Transverse colon (tissue), 4 donors: ENCODE measurements around the gene DLG2. TPM values are rescaled to one million over a fixed set of nuclear protein-coding genes. Genes with fewer than 3 reads are reported as not detected.

Source experiments
- DNase-seq: peaks from one replicate; pipeline ENCODE4 v3.0.0-alpha.2; 2019
- H3K27ac ChIP-seq, 4 donors: fragments of 200-600 bp; sonication (generic); 2 replicates each; pipeline ENCODE4 v1.5.1; 2016 to 2018; ENCODE audit warnings: inconsistent platforms in 4 of 4
- H3K27me3 ChIP-seq: fragments of 200-600 bp; sonication (generic); 2 replicates; pipeline ENCODE4 v1.5.1; 2017; ENCODE audit warnings: inconsistent platforms
- H3K36me3 ChIP-seq, 4 donors: fragments of 200-600 bp; sonication (generic); 2 replicates each; pipeline ENCODE4 v1.5.1; 2017 to 2019; ENCODE audit warnings: inconsistent platforms in 4 of 4
- H3K4me1 ChIP-seq, 4 donors: fragments of 200-600 bp; sonication (generic); 2 replicates each; pipeline ENCODE4 v1.5.1; 2017 to 2020; ENCODE audit warnings: inconsistent platforms in 4 of 4
- H3K4me3 ChIP-seq, 4 donors: fragments of 200-600 bp; sonication (generic); 1 replicate in 1 of 4; 2 replicates in 3 of 4; pipeline versions ENCODE4 v1.5.1 to v1.6.1; 2017 to 2019; ENCODE audit warnings: inconsistent platforms in 4 of 4
- H3K9me3 ChIP-seq, 2 donors: fragments of 200-600 bp; sonication (generic); 2 replicates each; pipeline ENCODE4 v1.5.1; 2017 to 2019; ENCODE audit warnings: inconsistent platforms in 2 of 2
- EP300 ChIP-seq: sonication (generic); formaldehyde crosslinking; IDR thresholded peaks from one replicate; pipeline ENCODE4 v1.6.1; 2017; ENCODE audit warnings: antibody characterized with exemption, low read depth
- POLR2A ChIP-seq: fragments of 450-650 bp; IDR thresholded peaks from one replicate; pipeline ENCODE4 v1.6.1; 2016; ENCODE audit warnings: antibody characterized with exemption, mild to moderate bottlenecking, moderate library complexity
- POLR2AphosphoS5 ChIP-seq, 3 donors: sonication (generic); formaldehyde crosslinking; IDR thresholded peaks; one replicate each; pipeline ENCODE4 v1.6.1; 2016; ENCODE audit warnings: antibody characterized with exemption in 3 of 3
- WGBS, 2 donors: methylation state at CpG; one replicate each; pipeline ENCODE4 v1.1.5; 2018; ENCODE audit warnings: low coverage in 1 of 2; 5-methylcytosine and 5-hydroxymethylcytosine counted together
- in situ Hi-C, 4 donors: fragments of 200-750 bp; cut with MboI; loops; one replicate each; pipeline versions ENCODE4 v1.15.0 to v1.15.1; 2017; ENCODE audit warnings: low sequenced_read_pairs in 3 of 4, low pct_ligation_motif_present in 1 of 4, low pct_unique_long_range_greater_than_20kb in 1 of 4
- intact Hi-C: fragments of 100-400 bp; cut with DNase I; formaldehyde crosslinking; loops from one replicate; pipeline ENCODE4 v1.15.1; 2023; ENCODE audit warnings: low total_unique reads
- total RNA-seq, 4 donors: library from RNA; depleted of rRNA; stranded (reverse); fragments of >200 nt; gene quantifications; one replicate each; pipeline ENCODE4 v1.1.0, GENCODE V29; 2016
- TF ChIP-seq, protein P1 (sequence below), 5 experiments: fragments of 200-600 bp in 3 of 5; fragments of 450-650 bp in 2 of 5; sonication (generic) in 3 of 5; IDR thresholded peaks; 1 replicate in 2 of 5; 2 replicates in 3 of 5; pipeline ENCODE4 v1.5.1; 2016 to 2017; ENCODE audit warnings: antibody characterized with exemption in 5 of 5, inconsistent platforms in 3 of 5, mild to moderate bottlenecking in 2 of 5, moderate library complexity in 1 of 5

The DLG2 gene
- total RNA-seq, 4 donors from 2014 or later, result 1.9 to 28.3 (median 3.7) TPM

DNA sequence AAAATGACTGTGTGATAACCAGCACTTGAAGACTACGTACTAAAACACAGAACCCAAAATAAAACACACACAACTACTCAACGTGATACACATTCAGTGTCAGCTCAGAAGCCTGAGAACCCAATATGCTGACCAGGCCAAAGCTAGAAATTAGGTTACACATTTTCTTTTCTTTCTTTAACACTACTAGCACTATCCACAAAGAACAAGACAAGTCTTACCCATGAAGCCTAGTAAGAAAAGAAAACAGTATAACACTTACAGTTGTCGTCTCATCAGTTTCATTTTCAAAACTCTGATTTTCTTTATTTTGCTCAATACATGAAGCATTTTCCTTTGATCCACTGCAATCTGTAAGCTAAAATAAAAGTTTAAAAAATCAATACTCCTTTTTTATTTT lies 472.9 kb downstream of the DLG2 start:
- no peaks in the 10 kb centered on the region for H3K4me1 ChIP-seq
- H3K27ac ChIP-seq, result no peak overlapping the region
- no peak for DNase-seq
- 65 to 79% methylated on average over 3 of the region's 3 CpGs for WGBS, 2 donors
- no peaks in the 10 kb centered on the region for H3K9me3 ChIP-seq
- TF ChIP-seq POLR2A (no peak), EP300 (no peak), POLR2AphosphoS5 (IDR thresholded peaks at IDR 0.05) (no peak)
- TF ChIP-seq, protein P1, sequence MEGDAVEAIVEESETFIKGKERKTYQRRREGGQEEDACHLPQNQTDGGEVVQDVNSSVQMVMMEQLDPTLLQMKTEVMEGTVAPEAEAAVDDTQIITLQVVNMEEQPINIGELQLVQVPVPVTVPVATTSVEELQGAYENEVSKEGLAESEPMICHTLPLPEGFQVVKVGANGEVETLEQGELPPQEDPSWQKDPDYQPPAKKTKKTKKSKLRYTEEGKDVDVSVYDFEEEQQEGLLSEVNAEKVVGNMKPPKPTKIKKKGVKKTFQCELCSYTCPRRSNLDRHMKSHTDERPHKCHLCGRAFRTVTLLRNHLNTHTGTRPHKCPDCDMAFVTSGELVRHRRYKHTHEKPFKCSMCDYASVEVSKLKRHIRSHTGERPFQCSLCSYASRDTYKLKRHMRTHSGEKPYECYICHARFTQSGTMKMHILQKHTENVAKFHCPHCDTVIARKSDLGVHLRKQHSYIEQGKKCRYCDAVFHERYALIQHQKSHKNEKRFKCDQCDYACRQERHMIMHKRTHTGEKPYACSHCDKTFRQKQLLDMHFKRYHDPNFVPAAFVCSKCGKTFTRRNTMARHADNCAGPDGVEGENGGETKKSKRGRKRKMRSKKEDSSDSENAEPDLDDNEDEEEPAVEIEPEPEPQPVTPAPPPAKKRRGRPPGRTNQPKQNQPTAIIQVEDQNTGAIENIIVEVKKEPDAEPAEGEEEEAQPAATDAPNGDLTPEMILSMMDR (IDR thresholded peaks at IDR 0.05), result no peak
- in situ Hi-C loops, result no loop called here
- H3K36me3 ChIP-seq, result no peaks in the 10 kb centered on the region
- intact Hi-C loops, result no loop called here
- no peak overlapping the region for H3K4me3 ChIP-seq
- no peaks in the 10 kb centered on the region for H3K27me3 ChIP-seq

DNA sequence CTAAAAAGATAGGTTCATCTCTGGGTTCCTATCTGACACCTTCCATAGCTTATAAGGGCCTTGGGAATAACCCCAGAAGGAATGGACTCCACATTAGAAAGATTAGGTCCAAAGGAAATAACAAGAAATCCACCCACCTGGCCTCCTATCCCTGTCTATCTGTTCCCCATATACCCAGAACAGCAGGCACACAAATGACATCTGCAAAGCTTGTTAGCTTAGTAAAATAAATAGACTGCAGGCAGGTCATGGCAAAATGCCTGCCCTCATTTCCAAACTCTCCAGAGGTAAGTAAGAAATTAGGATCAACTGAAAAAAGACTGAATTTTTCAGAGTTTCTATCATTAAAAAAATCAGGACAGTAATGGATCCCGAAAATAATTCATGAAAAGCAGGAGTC lies 489.5 kb downstream of the DLG2 start:
- no peaks in the 10 kb centered on the region for H3K27me3 ChIP-seq
- intact Hi-C loops, result no loop called here
- 79 to 92% methylated on average over 1 of the region's 1 CpG for WGBS, 2 donors
- H3K36me3 ChIP-seq, result no peaks in the 10 kb centered on the region
- in situ Hi-C loops, result no loop called here
- peaks cover 0 to 1% (median 0%) of the 10 kb centered on the region in 4 donors for H3K4me1 ChIP-seq
- peaks cover 0 to 8% of the 10 kb centered on the region in 2 donors for H3K9me3 ChIP-seq
- no peak for DNase-seq
- no peak overlapping the region for H3K4me3 ChIP-seq
- no peak for TF ChIP-seq POLR2AphosphoS5 (IDR thresholded peaks at IDR 0.05)
- no peak for TF ChIP-seq EP300
- TF ChIP-seq, protein P1 (IDR thresholded peaks at IDR 0.05), result no peak
- TF ChIP-seq POLR2A, result no peak
- H3K27ac ChIP-seq, result no peak overlapping the region

DNA sequence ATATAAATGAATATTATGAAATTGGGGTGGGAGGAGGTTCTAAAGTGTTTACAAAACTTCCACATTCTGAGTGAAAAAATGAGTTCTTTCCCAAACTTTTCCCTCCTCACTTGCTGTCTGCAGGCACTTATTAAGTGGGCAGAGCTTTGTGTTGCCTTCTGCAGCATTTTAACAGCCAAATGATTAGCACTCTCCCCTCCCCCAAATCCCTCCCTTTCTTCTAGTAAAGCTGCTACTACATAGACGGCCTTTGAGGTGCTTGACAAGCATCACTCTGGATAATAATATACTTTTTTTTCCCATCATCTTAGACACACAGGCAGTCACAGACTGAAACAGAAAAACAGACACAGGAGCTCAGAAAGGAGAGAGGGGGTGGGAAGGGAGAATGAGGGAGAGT lies 493.5 kb downstream of the DLG2 start:
- TF ChIP-seq, protein P1 (IDR thresholded peaks at IDR 0.05), result no peak
- no peak for TF ChIP-seq POLR2A
- no peak for TF ChIP-seq POLR2AphosphoS5 (IDR thresholded peaks at IDR 0.05)
- no peak for TF ChIP-seq EP300
- Histone ChIP-seq H3K4me1 (peaks cover 0 to 5% (median 0%) of the 10 kb centered on the region in 4 donors), H3K27ac (no peak overlapping the region), H3K9me3 (no peaks in the 10 kb centered on the region), H3K27me3 (no peaks in the 10 kb centered on the region), H3K36me3 (no peaks in the 10 kb centered on the region), H3K4me3 (no peak overlapping the region)
- in situ Hi-C loops (no loop called here), intact Hi-C loops (no loop called here)
- 65% methylated on average over 1 of the region's 1 CpG; no CpG with 5 or more reads in 1 of the 2 donors for WGBS, 2 donors
- no peak for DNase-seq

DNA sequence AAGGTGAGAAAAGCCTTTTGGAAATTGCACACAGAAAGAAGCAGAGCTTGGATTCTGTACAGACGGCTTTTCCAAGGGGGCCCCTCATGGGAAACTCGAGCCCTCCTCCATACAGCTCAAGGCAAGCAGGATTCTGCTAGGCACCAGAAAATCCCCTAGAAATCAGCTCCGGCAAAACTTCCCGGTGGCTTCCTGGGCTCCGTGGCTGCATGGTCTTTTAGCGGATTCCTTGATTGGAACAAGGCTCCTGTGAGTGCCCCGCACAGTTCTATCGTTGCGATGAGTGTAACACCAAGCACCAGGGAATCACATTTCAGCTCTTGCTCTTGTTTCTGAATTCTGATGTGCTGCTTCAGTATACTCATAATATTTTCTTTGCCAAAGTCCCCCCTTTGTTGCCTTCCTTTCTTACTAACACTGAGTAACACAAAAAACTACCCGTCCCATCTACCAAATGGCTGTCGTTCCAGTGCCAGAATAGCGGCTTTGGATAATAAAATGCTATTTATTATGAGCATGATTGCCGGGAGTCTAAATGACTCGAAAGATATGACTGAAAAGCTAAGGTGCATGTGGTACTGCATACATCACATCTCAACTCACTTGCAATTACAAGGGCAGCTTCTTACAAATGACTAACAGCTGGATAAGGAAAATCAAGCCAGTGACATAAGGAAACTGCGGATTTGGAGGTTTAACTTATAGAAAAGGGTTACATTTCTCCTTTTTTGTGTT lies 494.1 kb downstream of the DLG2 start:
- Histone ChIP-seq H3K4me1 (peaks cover 0 to 5% (median 0%) of the 10 kb centered on the region in 4 donors), H3K27ac (no peak overlapping the region), H3K27me3 (no peaks in the 10 kb centered on the region), H3K9me3 (no peaks in the 10 kb centered on the region), H3K36me3 (no peaks in the 10 kb centered on the region), H3K4me3 (no peak overlapping the region)
- intact Hi-C loops, result no loop called here
- TF ChIP-seq EP300, result no peak
- TF ChIP-seq POLR2AphosphoS5 (IDR thresholded peaks at IDR 0.05), result no peak
- no peak for TF ChIP-seq POLR2A
- TF ChIP-seq, protein P1 (IDR thresholded peaks at IDR 0.05), result no peak
- DNase-seq, result no peak
- WGBS, 2 donors, result 26 to 42% methylated on average over 9 to 15 of the region's 15 CpGs
- in situ Hi-C loops, result no loop called here
